ENCODE measurements around the gene GCGR. TPM values are rescaled to one million over a fixed set of nuclear protein-coding genes. Genes with fewer than 3 reads are reported as not detected.

Gene GCGR
- total and polyA plus RNA-seq, 10 of the 15 experiments (the other 5 are each of a cell fraction or from before 2014, with no cell fraction given), result not detected

- intact Hi-C loops (cut with micrococcal nuclease; ENCODE audit: unreplicated experiment) (no loop called here), in situ Hi-C loops (cut with MboI) (no loop called here)
- WGBS (ENCODE audit: insufficient coverage, insufficient replicate concordance, low lambda C conversion rate, missing lambda C conversion rate), result 71% methylated on average over 9 of the region's 9 CpGs
- ChIA-PET CTCF (interaction anchor here (0.6 kb wide), 1 partner anchor 39 kb away, joined by 3 read pairs; no protein-coding TSS in a partner anchor), RAD21 (ENCODE audit: unreplicated experiment) (interaction anchor here (0.6 kb wide), 1 partner anchor 722 kb away, joined by 3 read pairs; no protein-coding TSS in a partner anchor), POLR2A (interaction anchor here (0.6 kb wide), 1 partner anchor 21 kb away, joined by 3 read pairs; no protein-coding TSS in a partner anchor), SMC1A (ENCODE audit: uncharacterized antibody, unreplicated experiment) (no interaction called here)
- Histone ChIP-seq H3K27me3 (replicated peaks in 1 of 2; ENCODE audit: control insufficient read depth in 2 of 2, insufficient read depth in 2 of 2, low read length in 1 of 2) (no peaks in the 10 kb centered on the region), H3K9ac (ENCODE audit: control insufficient read depth, insufficient read depth, low read length) (no peak overlapping the region), H2AFZ (ENCODE audit: control insufficient read depth, low read depth, low read length) (no peak overlapping the region), H4K20me1 (ENCODE audit: control insufficient read depth, insufficient read depth) (no peaks in the 10 kb centered on the region), H3K9me3 (replicated peaks; ENCODE audit: control insufficient read depth, insufficient read depth, low read length) (no peaks in the 10 kb centered on the region), H3K4me1 (ENCODE audit: control insufficient read depth, insufficient read depth, low read length) (peaks cover 6% of the 10 kb centered on the region), H3K36me3 (ENCODE audit: control insufficient read depth in 2 of 2, insufficient read depth in 2 of 2, low read length in 1 of 2) (no peaks in the 10 kb centered on the region; a peak in 1 of 4 replicates), H3K4me3 (no peak overlapping the region), H3K4me2 (ENCODE audit: control insufficient read depth, insufficient read depth) (no peak overlapping the region), H3K79me2 (ENCODE audit: control insufficient read depth, insufficient read depth, low read length) (peaks cover 8% of the 10 kb centered on the region), H3K27ac (ENCODE audit: control insufficient read depth, insufficient read depth) (no peak overlapping the region)
- no peak for DNase-seq (ENCODE audit: low read depth, low spot score)
- no peak for ATAC-seq
- no TSS peak for BruUV-seq (replicated peaks)
- FAIRE-seq, result no peak
- TF ChIP-seq SMC3 (IDR thresholded peaks at IDR 0.05; ENCODE audit: borderline replicate concordance, low read length), result no peak
- TF ChIP-seq RAD51 (IDR thresholded peaks at IDR 0.05), result no peak
- no peak for TF ChIP-seq JUND (IDR thresholded peaks at IDR 0.05; ENCODE audit: low read depth, low read length)
- TF ChIP-seq LARP7 (IDR thresholded peaks at IDR 0.05), result no peak
- TF ChIP-seq EGR1 (IDR thresholded peaks at IDR 0.05; ENCODE audit: borderline replicate concordance in 1 of 2, low read depth in 2 of 2, low read length in 2 of 2), result no peak
- no peak for TF ChIP-seq WRNIP1 (IDR thresholded peaks at IDR 0.05; ENCODE audit: borderline replicate concordance, low read depth, low read length)
- TF ChIP-seq ZSCAN29 (IDR thresholded peaks at IDR 0.05), result no peak
- no peak for TF ChIP-seq FOXM1 (IDR thresholded peaks at IDR 0.05; ENCODE audit: low read depth, low read length)
- TF ChIP-seq, protein P1, sequence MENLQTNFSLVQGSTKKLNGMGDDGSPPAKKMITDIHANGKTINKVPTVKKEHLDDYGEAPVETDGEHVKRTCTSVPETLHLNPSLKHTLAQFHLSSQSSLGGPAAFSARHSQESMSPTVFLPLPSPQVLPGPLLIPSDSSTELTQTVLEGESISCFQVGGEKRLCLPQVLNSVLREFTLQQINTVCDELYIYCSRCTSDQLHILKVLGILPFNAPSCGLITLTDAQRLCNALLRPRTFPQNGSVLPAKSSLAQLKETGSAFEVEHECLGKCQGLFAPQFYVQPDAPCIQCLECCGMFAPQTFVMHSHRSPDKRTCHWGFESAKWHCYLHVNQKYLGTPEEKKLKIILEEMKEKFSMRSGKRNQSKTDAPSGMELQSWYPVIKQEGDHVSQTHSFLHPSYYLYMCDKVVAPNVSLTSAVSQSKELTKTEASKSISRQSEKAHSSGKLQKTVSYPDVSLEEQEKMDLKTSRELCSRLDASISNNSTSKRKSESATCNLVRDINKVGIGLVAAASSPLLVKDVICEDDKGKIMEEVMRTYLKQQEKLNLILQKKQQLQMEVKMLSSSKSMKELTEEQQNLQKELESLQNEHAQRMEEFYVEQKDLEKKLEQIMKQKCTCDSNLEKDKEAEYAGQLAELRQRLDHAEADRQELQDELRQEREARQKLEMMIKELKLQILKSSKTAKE (IDR thresholded peaks at IDR 0.05; ENCODE audit: low read depth, poor library complexity, severe bottlenecking), result no peak
- TF ChIP-seq ETV6 (conservative IDR thresholded peaks at IDR 0.05 in 1 of 2, IDR thresholded peaks at IDR 0.05 in 1 of 2; ENCODE audit: borderline replicate concordance in 1 of 2, low read depth in 1 of 2), result no peak
- TF ChIP-seq YY1 (IDR thresholded peaks at IDR 0.05; ENCODE audit: low read depth, low read length), result no peak
- TF ChIP-seq, protein P2, sequence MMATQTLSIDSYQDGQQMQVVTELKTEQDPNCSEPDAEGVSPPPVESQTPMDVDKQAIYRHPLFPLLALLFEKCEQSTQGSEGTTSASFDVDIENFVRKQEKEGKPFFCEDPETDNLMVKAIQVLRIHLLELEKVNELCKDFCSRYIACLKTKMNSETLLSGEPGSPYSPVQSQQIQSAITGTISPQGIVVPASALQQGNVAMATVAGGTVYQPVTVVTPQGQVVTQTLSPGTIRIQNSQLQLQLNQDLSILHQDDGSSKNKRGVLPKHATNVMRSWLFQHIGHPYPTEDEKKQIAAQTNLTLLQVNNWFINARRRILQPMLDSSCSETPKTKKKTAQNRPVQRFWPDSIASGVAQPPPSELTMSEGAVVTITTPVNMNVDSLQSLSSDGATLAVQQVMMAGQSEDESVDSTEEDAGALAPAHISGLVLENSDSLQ (IDR thresholded peaks at IDR 0.05), result no peak
- no peak for TF ChIP-seq ZNF622 (IDR thresholded peaks at IDR 0.05)
- TF ChIP-seq, protein P3, sequence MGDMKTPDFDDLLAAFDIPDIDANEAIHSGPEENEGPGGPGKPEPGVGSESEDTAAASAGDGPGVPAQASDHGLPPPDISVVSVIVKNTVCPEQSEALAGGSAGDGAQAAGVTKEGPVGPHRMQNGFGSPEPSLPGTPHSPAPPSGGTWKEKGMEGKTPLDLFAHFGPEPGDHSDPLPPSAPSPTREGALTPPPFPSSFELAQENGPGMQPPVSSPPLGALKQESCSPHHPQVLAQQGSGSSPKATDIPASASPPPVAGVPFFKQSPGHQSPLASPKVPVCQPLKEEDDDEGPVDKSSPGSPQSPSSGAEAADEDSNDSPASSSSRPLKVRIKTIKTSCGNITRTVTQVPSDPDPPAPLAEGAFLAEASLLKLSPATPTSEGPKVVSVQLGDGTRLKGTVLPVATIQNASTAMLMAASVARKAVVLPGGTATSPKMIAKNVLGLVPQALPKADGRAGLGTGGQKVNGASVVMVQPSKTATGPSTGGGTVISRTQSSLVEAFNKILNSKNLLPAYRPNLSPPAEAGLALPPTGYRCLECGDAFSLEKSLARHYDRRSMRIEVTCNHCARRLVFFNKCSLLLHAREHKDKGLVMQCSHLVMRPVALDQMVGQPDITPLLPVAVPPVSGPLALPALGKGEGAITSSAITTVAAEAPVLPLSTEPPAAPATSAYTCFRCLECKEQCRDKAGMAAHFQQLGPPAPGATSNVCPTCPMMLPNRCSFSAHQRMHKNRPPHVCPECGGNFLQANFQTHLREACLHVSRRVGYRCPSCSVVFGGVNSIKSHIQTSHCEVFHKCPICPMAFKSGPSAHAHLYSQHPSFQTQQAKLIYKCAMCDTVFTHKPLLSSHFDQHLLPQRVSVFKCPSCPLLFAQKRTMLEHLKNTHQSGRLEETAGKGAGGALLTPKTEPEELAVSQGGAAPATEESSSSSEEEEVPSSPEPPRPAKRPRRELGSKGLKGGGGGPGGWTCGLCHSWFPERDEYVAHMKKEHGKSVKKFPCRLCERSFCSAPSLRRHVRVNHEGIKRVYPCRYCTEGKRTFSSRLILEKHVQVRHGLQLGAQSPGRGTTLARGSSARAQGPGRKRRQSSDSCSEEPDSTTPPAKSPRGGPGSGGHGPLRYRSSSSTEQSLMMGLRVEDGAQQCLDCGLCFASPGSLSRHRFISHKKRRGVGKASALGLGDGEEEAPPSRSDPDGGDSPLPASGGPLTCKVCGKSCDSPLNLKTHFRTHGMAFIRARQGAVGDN (IDR thresholded peaks at IDR 0.05), result no peak
Observed at GRCh38 chr17:81837641-81838040, 33.7 kb downstream of the GCGR start.
